GM12878 (cell line): ENCODE results near the gene NTM. TPM values are rescaled to one million over a fixed set of nuclear protein-coding genes. Genes with fewer than 3 reads are reported as not detected.

ENCODE experiments used
- ATAC-seq: fragments of 200-7000 bp; cut with Tn5 transposase; 3 replicates; pipeline ENCODE4 v1.9.1; 2020; ENCODE audit warnings: mild to moderate bottlenecking, moderate library complexity
- BruUV-seq: library from RNA; stranded (reverse); fragments of 400-500 nt; replicated peaks from 2 replicates; lab custom pipeline; 2021; lab: Mats Ljungman, UMichigan
- CTCF ChIA-PET: fragments of 300-600 bp; sonication (Branson Sonifier 250); formaldehyde crosslinking; extraction: SDS; loops from one replicate; lab custom pipeline; 2021; ENCODE audit warnings: inconsistent platforms; lab: Yijun Ruan, JAX
- POLR2A ChIA-PET: fragments of 350-600 bp; formaldehyde crosslinking; extraction: SDS; loops from one replicate; lab custom pipeline; 2021; ENCODE audit warnings: inconsistent platforms; lab: Charles Lee
- RAD21 ChIA-PET: fragments of 300-600 bp; sonication (Branson Sonifier 250); formaldehyde crosslinking; loops from one replicate; lab custom pipeline; 2023; ENCODE audit warnings: antibody characterized with exemption; ENCODE audit not compliant: unreplicated experiment; lab: Charles Lee
- SMC1A ChIA-PET: fragments of 300-600 bp; sonication (Branson Sonifier 250); formaldehyde crosslinking; loops from one replicate; lab custom pipeline; 2023; ENCODE audit not compliant: unreplicated experiment, uncharacterized antibody; lab: Charles Lee
- DNase-seq: peaks from one replicate; pipeline ENCODE4 v3.0.0-alpha.2; 2011; ENCODE audit warnings: low read depth, low spot score
- FAIRE-seq: peaks from 3 replicates; lab custom pipeline; 2011; peaks lifted over from hg19 to GRCh38; lab: Jason Lieb, UNC
- H2AFZ ChIP-seq: 2 replicates; pipeline ENCODE4 v1.6.0; 2011; ENCODE audit warnings: low read depth, low read length, control low read depth; ENCODE audit not compliant: control insufficient read depth
- H3K27ac ChIP-seq: 2 replicates; pipeline ENCODE4 v1.5.1; 2011; ENCODE audit warnings: control low read depth; ENCODE audit not compliant: control insufficient read depth, insufficient read depth
- H3K27me3 ChIP-seq, 2 experiments: replicated peaks in 1 of 2; 2 replicates each; pipeline versions ENCODE4 v1.6.0 to v1.6.1; 2011; ENCODE audit warnings: low read length in 1 of 2; ENCODE audit not compliant: control insufficient read depth in 2 of 2, insufficient read depth in 2 of 2
- H3K36me3 ChIP-seq, 2 experiments: 2 replicates each; pipeline ENCODE4 v1.5.1; 2011; ENCODE audit warnings: low read length in 1 of 2; ENCODE audit not compliant: control insufficient read depth in 2 of 2, insufficient read depth in 2 of 2
- H3K4me1 ChIP-seq: 2 replicates; pipeline ENCODE4 v1.6.1; 2011; ENCODE audit warnings: mild to moderate bottlenecking, low read length, moderate library complexity, mixed read lengths; ENCODE audit not compliant: control insufficient read depth, insufficient read depth
- H3K4me2 ChIP-seq: 2 replicates; pipeline ENCODE4 v1.6.0; 2011; ENCODE audit warnings: control low read depth; ENCODE audit not compliant: control insufficient read depth, insufficient read depth
- H3K4me3 ChIP-seq: fragments of 200-600 bp; sonication (generic); 2 replicates; pipeline ENCODE4 v1.5.1; 2016
- H3K79me2 ChIP-seq: 2 replicates; pipeline ENCODE4 v1.6.0; 2011; ENCODE audit warnings: low read length; ENCODE audit not compliant: control insufficient read depth, insufficient read depth
- H3K9ac ChIP-seq: 2 replicates; pipeline ENCODE4 v1.8.0; 2011; ENCODE audit warnings: low read length, control low read depth, mixed read lengths; ENCODE audit not compliant: control insufficient read depth, insufficient read depth
- H3K9me3 ChIP-seq: replicated peaks from 3 replicates; pipeline ENCODE4 v1.5.1; 2011; ENCODE audit warnings: mild to moderate bottlenecking, low read length; ENCODE audit not compliant: control insufficient read depth, insufficient read depth
- H4K20me1 ChIP-seq: 2 replicates; pipeline ENCODE4 v1.6.0; 2011; ENCODE audit not compliant: control insufficient read depth, insufficient read depth
- CREM ChIP-seq: IDR thresholded peaks from 2 replicates; pipeline ENCODE4 v1.6.1; 2014; ENCODE audit warnings: antibody characterized with exemption, low read depth
- E2F8 ChIP-seq: fragments of 450-650 bp; IDR thresholded peaks from 2 replicates; pipeline ENCODE4 v1.6.1; 2018; ENCODE audit warnings: mild to moderate bottlenecking, low read depth, moderate library complexity; ENCODE audit not compliant: partially characterized antibody
- ESRRA ChIP-seq: IDR thresholded peaks from 2 replicates; pipeline ENCODE4 v1.6.1; 2012; ENCODE audit warnings: mild to moderate bottlenecking, low read length, improper control_type of control experiment
- FOS ChIP-seq: IDR thresholded peaks from 3 replicates; pipeline ENCODE4 v1.6.1; 2011; ENCODE audit warnings: borderline replicate concordance; ENCODE audit not compliant: insufficient read length; ENCODE audit errors: extremely low read depth
- HDAC6 ChIP-seq: fragments of 200-600 bp; sonication (generic); IDR thresholded peaks from one replicate; pipeline ENCODE4 v1.8.0; 2017; ENCODE audit warnings: antibody characterized with exemption; ENCODE audit not compliant: unreplicated experiment
- IRF3 ChIP-seq: fragments of 450-650 bp; IDR thresholded peaks from 2 replicates; pipeline ENCODE4 v1.6.1; 2014; ENCODE audit warnings: mild to moderate bottlenecking
- IRF5 ChIP-seq: fragments of 450-650 bp; IDR thresholded peaks from 2 replicates; pipeline ENCODE4 v1.6.1; 2017; ENCODE audit warnings: borderline replicate concordance
- NBN ChIP-seq: fragments of 450-650 bp; IDR thresholded peaks from 2 replicates; pipeline ENCODE4 v1.6.1; 2016
- NR2C1 ChIP-seq: fragments of 450-650 bp; IDR thresholded peaks from 2 replicates; pipeline ENCODE4 v1.6.1; 2017; ENCODE audit warnings: antibody characterized with exemption, mild to moderate bottlenecking, moderate library complexity
- POLR2AphosphoS2 ChIP-seq: IDR thresholded peaks from 2 replicates; pipeline ENCODE4 v1.6.1; 2011; ENCODE audit warnings: low read depth, mild to moderate bottlenecking, low read length, improper control_type of control experiment, moderate library complexity
- SIN3A ChIP-seq: IDR thresholded peaks from 2 replicates; pipeline ENCODE4 v1.6.1; 2012; ENCODE audit warnings: low read depth, low read length, improper control_type of control experiment
- SKIL ChIP-seq: fragments of 450-650 bp; IDR thresholded peaks from 2 replicates; pipeline ENCODE4 v1.6.1; 2017; ENCODE audit warnings: mild to moderate bottlenecking, low read depth, inconsistent platforms; ENCODE audit not compliant: poor library complexity, severe bottlenecking
- SP1 ChIP-seq: IDR thresholded peaks from one replicate; pipeline ENCODE4 v1.6.1; 2011; ENCODE audit warnings: low read depth, low read length
- SPI1 ChIP-seq: IDR thresholded peaks from 2 replicates; pipeline ENCODE4 v1.6.1; 2011; ENCODE audit warnings: low read depth, mild to moderate bottlenecking, low read length, moderate library complexity, borderline replicate concordance; ENCODE audit not compliant: insufficient read depth
- SRF ChIP-seq, 2 experiments: IDR thresholded peaks; 2 replicates each; pipeline ENCODE4 v1.6.1; 2011; ENCODE audit warnings: low read depth in 2 of 2, low read length in 2 of 2, mild to moderate bottlenecking in 1 of 2, moderate library complexity in 1 of 2
- TAF1 ChIP-seq: IDR thresholded peaks from 2 replicates; pipeline ENCODE4 v1.6.1; 2011; ENCODE audit warnings: mild to moderate bottlenecking, low read depth, low read length, borderline replicate concordance
- WGBS: methylation state at CpG from one replicate; pipeline ENCODE4 v1.1.6; 2016; ENCODE audit warnings: low lambda C conversion rate; ENCODE audit not compliant: insufficient replicate concordance, insufficient coverage; ENCODE audit errors: missing lambda C conversion rate; 5-methylcytosine and 5-hydroxymethylcytosine counted together
- in situ Hi-C: fragments of 300-500 bp; cut with MboI; formaldehyde crosslinking; loops from 9 replicates; pipeline ENCODE4 v1.14.3; 2018; ENCODE audit warnings: mixed read lengths
- intact Hi-C: fragments of 100-400 bp; cut with micrococcal nuclease; formaldehyde crosslinking; loops from one replicate; pipeline ENCODE4 v1.14.2; 2022; ENCODE audit not compliant: unreplicated experiment
- polyA plus RNA-seq, 11 experiments: library from polyadenylated mRNA; depleted of rRNA in 4 of 11; unstranded in 6 of 11; stranded (reverse) in 5 of 11; fragments of >200 nt; fragmentation: Nextera tagmentation in 4 of 11; fragmentation: Illumina TruSeq in 1 of 11; extraction: Ambion mirVana in 4 of 11; extraction: Trizol in 1 of 11; gene quantifications; 1 replicate in 1 of 11; 2 replicates in 10 of 11; pipeline versions ENCODE4 v1.2.1 to v1.2.3, GENCODE V29; 2011 to 2016; ENCODE audit warnings: inconsistent platforms in 2 of 11, missing spikeins in 2 of 11, low read depth in 1 of 11
- total RNA-seq, 4 experiments: library from RNA; depleted of rRNA in 3 of 4; stranded (reverse); fragments of >200 nt in 3 of 4; fragmentation: Illumina TruSeq in 1 of 4; extraction: Trizol in 1 of 4; gene quantifications; 2 replicates each; pipeline versions ENCODE4 v1.2.1 to v1.2.3, GENCODE V29; 2013 to 2021

NTM gene
- total and polyA plus RNA-seq, 10 of the 15 experiments (the other 5 are each of a cell fraction or from before 2014, with no cell fraction given), result not detected

GRCh38 chr11:132337819-132338416 is 967.5 kb downstream of the NTM start (continued):
- TF ChIP-seq SKIL (no peak), NBN (no peak)
- TF ChIP-seq, all 136 proteins: peak for 0

- no peak overlapping the region for H3K4me3 ChIP-seq
- H2AFZ ChIP-seq, result no peak overlapping the region
- FAIRE-seq (no peak), ATAC-seq (no peak), DNase-seq (no peak)
- H3K9me3 ChIP-seq, result no peaks in the 10 kb centered on the region
- no peak overlapping the region; the same call in 1 of the 2 replicates for H3K4me2 ChIP-seq
- in situ Hi-C loops, result no loop called here
- RAD21 ChIA-PET, result no interaction called here
- no peaks in the 10 kb centered on the region for H3K36me3 ChIP-seq
- CTCF ChIA-PET, result interaction anchor here (0.5 to 1.0 kb wide), 3 partner anchors 9 to 70 kb away, joined by 3 read pairs; no protein-coding TSS in a partner anchor
- H3K79me2 ChIP-seq, result no peaks in the 10 kb centered on the region
- POLR2A ChIA-PET, result no interaction called here
- BruUV-seq, result no TSS peak
- no peaks in the 10 kb centered on the region for H3K27me3 ChIP-seq
- 16% methylated on average over 3 of the region's 3 CpGs for WGBS
- SMC1A ChIA-PET, result interaction anchor here (1.2 to 1.8 kb wide), 2 partner anchors 15 to 58 kb away, joined by 4 to 7 read pairs; no protein-coding TSS in a partner anchor
- intact Hi-C loops, result no loop called here
- H3K4me1 ChIP-seq, result peaks cover 20% of the 10 kb centered on the region
- no peak overlapping the region for H3K27ac ChIP-seq
- no peak overlapping the region for H3K9ac ChIP-seq
- H4K20me1 ChIP-seq, result no peaks in the 10 kb centered on the region
- TF ChIP-seq SPI1 (no peak), HDAC6 (no peak), SP1 (no peak), POLR2AphosphoS2 (no peak), NR2C1 (no peak), TAF1 (no peak), SIN3A (no peak), IRF5 (no peak), SRF (IDR thresholded peaks at IDR 0.05; ENCODE audit: low read depth in 2 of 2, low read length in 2 of 2) (no peak), E2F8 (no peak), CREM (no peak), ESRRA (no peak), FOS (no peak), IRF3 (no peak)
These were observed 972.0 kb downstream of the NTM start for GRCh38 chr11:132342408-132342807.
